ENCODE data around the gene GRID2. TPM values are rescaled to one million over a fixed set of nuclear protein-coding genes. Genes with fewer than 3 reads are reported as not detected.
"Not testable (repeated sequence)": the region's sequence is repeated elsewhere in the genome, so short reads cannot be mapped to it uniquely, and the experiment has no call there.

The GRID2 gene
- total RNA-seq, 1 experiment from 2014 or later, result not detected

DNA sequence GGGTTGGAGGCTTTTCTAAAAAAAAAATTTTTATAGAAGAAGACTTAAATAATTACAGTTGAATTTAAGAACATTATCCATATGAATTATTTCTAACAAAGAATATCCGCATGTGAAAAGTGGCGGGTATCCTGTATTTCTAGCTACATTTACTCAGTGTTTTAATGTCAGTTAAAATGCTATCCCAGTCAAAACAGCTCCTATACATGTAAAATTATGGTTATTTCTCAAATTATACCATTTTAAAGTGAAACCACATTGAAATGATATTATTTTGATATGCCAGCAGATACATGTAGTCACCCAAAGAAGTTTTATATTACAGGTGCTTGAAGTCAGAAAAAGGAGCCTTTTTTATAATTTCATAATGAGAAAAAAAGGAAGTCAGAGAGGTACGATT lies 1356.3 kb downstream of the GRID2 start:
- no peak for DNase-seq (ENCODE audit: low spot score)

- no peak for DNase-seq (ENCODE audit: low spot score)
Measured at GRCh38 chr4:93670434-93670833, 1366.7 kb downstream of the GRID2 start.

DNA sequence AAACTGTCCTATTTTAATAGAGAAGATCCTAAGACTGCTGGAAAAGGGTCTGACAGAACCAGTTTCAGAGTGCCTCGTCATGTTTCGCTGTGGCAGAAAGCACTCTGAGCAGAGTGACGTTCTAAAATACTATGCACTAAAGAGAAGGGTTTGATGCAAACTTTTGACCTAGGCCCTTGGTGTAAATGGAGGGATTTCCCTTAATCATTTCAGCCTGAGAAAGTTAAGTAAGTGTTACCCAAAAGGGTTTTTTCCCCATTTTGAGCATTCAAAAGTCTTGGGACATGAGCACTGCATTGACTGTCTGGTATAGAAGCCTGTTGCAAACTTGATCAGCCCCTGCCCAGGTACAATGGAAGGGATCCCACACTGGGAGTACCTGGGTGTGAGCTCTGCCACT lies 1367.3 kb downstream of the GRID2 start:
- no peak for DNase-seq (ENCODE audit: low spot score)

DNA sequence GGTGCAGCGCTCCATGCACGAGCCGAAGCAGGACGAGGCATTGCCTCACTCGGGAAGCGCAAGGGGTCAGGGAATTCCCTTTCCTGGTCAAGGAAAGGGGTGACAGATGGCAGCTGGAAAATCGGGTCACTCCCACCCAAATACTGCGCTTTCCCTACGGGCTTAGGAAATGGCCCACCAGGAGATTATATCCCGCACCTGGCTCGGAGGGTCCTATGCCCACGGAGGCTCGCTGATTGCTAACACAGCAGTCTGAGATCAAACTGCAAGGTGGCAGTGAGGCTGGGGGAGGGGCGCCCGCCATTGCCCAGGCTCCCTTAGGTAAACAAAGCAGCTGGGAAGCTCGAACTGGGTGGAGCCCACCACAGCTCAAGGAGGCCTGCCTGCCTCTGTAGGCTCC lies 1373.2 kb downstream of the GRID2 start:
- not testable (repeated sequence) for DNase-seq (ENCODE audit: low spot score)

DNA sequence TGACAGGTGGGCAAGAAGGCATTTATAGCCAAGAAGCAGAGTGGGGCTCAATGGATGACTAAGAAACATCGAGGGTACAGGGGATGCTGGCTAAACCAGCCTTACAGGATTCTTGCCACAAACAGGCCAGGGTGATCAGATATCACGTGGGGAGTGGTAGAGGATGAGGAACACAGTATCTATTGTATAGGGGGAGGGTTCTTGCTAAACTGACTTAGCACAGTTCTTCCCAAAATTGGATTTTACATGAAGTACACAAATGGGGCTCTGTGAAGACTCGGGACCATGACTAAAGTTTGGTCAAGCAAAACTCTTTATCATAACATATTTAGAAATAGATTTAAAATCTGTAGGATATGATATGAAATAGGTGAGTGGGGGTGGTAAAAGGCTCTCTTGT lies 1380.8 kb downstream of the GRID2 start:
- DNase-seq (ENCODE audit: low spot score), result no peak

GRCh38 chr4:93687304-93687703 lies 1383.5 kb downstream of the GRID2 start:
- no peak for DNase-seq (ENCODE audit: low spot score)

DNA sequence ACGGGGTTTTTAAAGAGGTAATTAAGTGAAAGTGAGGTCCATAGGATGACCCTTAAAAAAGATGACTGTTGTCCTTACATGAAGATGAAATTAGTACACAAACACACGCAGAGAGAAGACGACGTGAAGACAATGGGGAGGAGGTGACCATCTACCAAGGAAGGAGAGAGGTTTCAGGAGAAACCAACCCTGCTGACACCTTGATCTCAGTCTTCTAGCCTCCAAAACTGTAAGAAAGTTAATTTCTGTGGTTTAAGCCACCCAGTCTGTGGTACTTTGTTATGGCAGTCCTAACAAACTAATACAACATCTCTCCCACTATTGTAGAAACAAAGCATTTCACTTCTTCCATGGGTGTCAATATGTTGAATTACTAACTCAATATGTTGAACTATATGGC lies 1385.2 kb downstream of the GRID2 start:
- DNase-seq (ENCODE audit: low spot score), result no peak

DNA sequence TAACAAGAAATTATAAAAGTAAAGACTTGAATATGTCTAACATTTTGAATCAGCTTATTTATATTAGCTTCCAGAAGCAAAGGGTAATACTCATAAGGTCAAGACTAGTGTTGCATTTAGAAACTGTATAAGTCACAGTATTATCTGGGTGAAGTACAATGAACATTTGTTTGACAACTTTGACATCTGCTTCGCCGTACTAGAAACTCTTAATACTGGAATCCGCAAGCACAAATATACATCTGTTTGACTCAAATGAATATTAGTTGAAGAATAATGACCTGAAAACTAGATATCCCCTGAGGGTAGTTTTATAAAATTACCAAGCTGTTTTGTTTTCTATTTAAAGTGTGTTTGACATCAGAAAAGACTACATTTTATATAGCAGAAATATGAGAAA lies 1389.4 kb downstream of the GRID2 start:
- DNase-seq (ENCODE audit: low spot score), result no peak

DNA sequence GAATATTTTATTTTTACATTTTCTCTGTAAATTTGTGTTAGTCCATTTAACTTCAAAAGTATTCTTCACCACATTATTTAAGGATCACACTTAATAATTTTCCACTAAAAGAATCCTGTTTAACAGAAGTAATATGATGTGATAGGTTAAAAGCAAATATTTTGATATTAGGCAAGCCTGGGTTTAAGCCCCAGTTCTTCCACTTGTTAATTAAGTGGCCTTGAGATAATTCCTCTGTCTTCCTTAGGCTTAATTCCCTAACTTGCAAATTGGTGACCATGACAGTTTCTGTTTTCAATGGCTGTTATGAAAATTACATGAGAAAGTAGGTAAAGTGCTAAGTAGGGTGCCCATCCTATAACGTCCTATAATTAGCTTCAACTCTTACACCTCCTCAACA lies 1394.9 kb downstream of the GRID2 start:
- DNase-seq (ENCODE audit: low spot score), result no peak

- DNase-seq (ENCODE audit: low spot score), result no peak
Measured at GRCh38 chr4:93700571-93700970, 1396.8 kb downstream of the GRID2 start.

DNA sequence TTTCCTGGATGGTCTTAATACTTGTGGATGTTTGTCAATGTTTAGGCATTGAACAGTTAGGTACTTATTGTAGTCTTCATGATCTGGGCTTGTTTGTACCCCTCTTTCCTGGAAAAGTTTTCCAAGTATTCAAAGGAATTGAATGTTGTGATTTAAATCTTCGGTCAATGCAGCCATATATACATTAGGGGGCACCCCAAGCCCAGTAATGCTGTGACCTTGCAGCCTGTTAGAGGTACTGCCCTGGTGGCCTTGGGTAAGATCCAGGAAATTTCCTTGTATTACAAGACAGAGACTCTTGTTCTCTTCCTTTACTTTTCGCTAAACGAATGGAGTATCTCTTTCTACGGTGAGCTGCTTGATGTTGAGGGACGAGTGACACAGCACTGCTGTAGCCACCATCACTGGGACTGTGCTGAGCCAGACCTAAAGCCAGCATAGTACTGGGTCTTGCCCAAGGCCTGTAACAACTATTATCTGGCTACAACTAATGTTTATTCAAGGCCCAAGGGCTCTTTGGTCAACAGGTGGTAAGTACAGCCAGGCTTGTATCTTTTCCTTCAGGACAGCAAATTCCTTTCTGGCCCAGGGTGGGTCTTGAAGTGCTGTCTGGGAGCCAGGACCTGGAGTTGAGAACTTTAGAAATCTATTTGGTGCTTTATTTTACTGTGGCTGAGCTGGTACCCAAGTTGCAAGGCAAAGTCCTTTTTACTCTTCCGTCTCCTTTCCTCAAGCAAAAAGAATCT lies 1406.5 kb downstream of the GRID2 start:
- DNase-seq (ENCODE audit: low spot score), result peak; percentile 45

- no peak for DNase-seq (ENCODE audit: low spot score)
Measured at GRCh38 chr4:93710847-93711430, 1407.2 kb downstream of the GRID2 start.

GRCh38 chr4:93718233-93718632 lies 1414.5 kb downstream of the GRID2 start:
- DNase-seq (ENCODE audit: low spot score), result no peak

GRCh38 chr4:93719552-93719951 lies 1415.8 kb downstream of the GRID2 start:
- no peak for DNase-seq (ENCODE audit: low spot score)

GRCh38 chr4:93722446-93722845 lies 1418.7 kb downstream of the GRID2 start:
- DNase-seq (ENCODE audit: low spot score), result no peak

DNA sequence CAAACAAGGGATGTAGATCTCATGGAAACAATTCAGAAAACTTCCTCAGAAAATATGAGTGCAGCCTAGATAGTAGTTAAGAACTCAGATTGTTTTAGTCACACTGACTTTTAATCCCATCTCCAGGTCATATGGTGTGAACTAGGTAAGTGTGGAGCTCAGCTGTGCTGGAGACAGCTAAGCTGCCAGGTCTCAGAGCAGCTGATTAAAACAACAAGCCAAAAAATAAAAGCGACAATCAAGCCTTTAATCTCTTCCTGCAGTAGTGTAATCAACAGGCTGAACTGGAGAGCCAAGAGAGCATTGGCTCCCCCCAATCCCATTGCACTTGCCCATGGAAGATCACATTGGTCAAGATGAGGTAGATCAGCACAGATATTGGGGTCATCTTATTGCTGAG lies 1426.5 kb downstream of the GRID2 start:
- DNase-seq (ENCODE audit: low spot score), result no peak

- DNase-seq (ENCODE audit: low spot score), result no peak
Measured at GRCh38 chr4:93730760-93731159, 1427.0 kb downstream of the GRID2 start.

DNA sequence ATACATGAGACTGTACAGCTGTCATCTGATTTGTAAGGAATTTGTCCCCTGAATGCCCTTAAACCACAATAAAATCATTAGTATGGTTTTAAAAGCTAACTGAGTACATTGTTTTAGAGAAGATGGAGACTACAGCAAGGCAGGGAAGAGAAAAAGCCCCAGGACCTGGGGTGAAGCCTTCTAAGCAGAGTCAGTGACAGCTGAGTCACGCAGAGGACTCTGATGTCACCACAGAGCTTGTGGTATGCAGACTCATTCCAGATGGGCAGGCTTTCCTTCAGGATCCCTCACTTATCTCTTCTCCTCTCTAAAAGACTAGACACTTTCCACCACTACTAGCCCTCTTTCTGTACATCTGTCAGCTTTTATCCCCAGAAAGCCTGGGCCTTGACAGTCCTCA lies 1427.7 kb downstream of the GRID2 start:
- DNase-seq (ENCODE audit: low spot score), result no peak

DNA sequence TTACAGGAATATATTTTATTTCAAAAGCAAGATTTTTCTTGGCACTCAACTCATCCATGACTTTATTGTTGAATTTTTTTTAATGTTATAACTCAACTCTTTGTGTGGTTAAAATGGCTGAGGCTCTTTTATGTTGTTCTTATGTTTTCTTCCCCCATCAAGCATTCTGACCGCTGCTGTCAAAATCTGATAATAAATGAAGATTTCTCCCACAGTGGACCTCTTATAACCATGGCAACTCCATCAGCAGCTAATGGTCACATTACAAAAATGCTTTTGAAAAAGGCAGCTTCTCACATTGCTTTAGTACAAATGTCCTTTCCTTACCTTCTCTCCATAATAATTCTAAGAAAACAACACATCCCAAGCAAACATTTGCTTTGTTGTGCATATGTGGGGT lies 1428.7 kb downstream of the GRID2 start:
- DNase-seq (ENCODE audit: low spot score), result no peak

DNA sequence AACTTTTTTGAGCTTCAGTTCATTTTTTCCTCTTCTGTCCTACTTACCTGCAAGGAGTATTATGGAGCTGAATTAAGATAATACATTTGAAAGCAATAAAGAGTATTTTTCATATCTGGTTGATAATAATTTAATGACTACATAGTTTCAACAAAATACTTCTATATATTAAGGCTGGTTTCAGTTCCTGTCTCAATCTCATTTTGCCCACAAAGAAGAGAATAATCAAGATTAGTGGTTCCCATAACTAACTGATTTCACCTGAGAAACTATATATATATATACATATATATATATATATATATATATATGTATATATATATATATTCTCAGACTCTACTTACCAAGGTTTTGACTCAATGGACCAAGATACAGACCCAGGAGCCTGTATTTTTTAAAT lies 1437.1 kb downstream of the GRID2 start:
- no peak for DNase-seq (ENCODE audit: low spot score)

DNA sequence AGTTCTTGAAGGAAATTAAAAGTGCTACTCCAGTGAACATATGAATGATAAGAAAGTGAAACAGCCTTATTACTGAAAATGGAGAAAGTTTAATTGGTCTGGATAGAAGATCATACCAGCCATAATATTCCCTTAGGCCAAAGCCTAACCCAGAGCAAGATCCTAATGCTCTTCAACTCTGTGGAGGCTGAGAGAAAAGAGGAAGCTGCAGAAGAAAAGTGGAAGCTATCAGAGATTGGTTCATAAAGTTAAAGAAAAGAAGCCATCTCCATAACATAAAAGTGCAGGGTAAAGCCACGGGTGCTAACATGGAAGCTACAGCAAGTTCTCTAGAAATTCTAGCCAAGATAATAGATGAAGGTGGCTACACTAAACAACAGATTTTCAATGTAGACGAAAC lies 1439.3 kb downstream of the GRID2 start:
- DNase-seq (ENCODE audit: low spot score), result no peak

- DNase-seq (ENCODE audit: low spot score), result no peak
Measured at GRCh38 chr4:93743635-93744034, 1439.9 kb downstream of the GRID2 start.

DNA sequence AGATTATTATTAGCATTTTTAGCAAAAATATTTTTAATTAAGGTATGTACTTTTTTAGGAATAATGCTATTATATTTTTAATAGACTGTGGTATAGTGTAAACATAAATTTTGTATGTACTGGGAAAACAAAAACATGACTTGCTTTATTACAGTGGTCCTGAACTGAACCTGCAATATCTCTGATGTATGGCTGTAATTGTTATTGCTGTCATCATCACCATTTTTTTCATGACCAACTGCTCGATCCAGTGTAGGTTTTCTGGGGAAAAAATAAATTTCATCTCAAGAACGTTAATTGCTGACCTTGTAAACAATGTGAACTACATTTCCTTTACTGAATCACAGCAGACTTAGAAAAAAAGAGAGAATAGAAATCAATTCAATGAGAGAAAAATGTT lies 1441.2 kb downstream of the GRID2 start:
- no peak for DNase-seq (ENCODE audit: low spot score)

DNA sequence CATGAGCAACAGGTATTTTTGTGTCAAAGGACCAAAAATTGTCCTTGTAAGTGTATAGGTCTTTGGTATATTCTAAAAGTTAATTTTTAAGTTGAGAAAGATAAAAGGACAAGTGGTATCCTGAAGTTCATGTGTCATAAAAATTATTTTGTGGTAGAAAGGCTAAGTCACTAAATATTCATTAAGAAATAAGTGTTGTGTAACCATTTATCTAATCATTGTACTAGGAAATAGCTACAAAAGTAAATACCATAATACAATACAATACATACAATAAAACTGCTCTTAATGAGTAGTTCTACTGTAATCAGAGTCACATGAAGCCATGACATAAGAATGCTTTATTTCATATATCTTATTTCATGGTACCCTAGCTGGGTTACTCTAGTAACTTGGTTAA lies 1442.3 kb downstream of the GRID2 start:
- DNase-seq (ENCODE audit: low spot score), result no peak

Data from HT-29 (cell line).